ENCODE results near the gene MCMBP.
"Not testable (repeated sequence)": the region's sequence is repeated elsewhere in the genome, so short reads cannot be mapped to it uniquely, and the experiment has no call there.

Gene MCMBP

GRCh38 chr10:119831656-119832055, 41.0 kb downstream of the MCMBP start:
- DNase-seq (ENCODE audit: low read depth in 2 of 2) = no peak

- DNase-seq (ENCODE audit: low read depth in 2 of 2) = no peak
Observed at GRCh38 chr10:119830851-119831250, 41.8 kb downstream of the MCMBP start.

GRCh38 chr10:119829429-119829828, 43.2 kb downstream of the MCMBP start:
- no peak for DNase-seq (ENCODE audit: low read depth in 2 of 2)

GRCh38 chr10:119827430-119827829, 45.2 kb downstream of the MCMBP start:
- no peak for DNase-seq (ENCODE audit: low read depth in 2 of 2)

GRCh38 chr10:119826771-119827170, 45.9 kb downstream of the MCMBP start:
- DNase-seq (ENCODE audit: low read depth in 2 of 2) = no peak

GRCh38 chr10:119824299-119824698, 48.3 kb downstream of the MCMBP start:
- DNase-seq (ENCODE audit: low read depth in 2 of 2) = no peak

- DNase-seq (ENCODE audit: low read depth in 2 of 2) = no peak
Observed at GRCh38 chr10:119821182-119821581, 51.5 kb downstream of the MCMBP start.

GRCh38 chr10:119818889-119819270, 53.8 kb downstream of the MCMBP start:
- no peak for DNase-seq (ENCODE audit: low read depth in 2 of 2)

- peak in 1 of 2 donors; percentile 5 for DNase-seq (ENCODE audit: low read depth in 2 of 2)
Observed at GRCh38 chr10:119817991-119818888, 54.4 kb downstream of the MCMBP start.

GRCh38 chr10:119815671-119816070, 57.0 kb downstream of the MCMBP start:
- DNase-seq (ENCODE audit: low read depth in 2 of 2) = no peak

- DNase-seq (ENCODE audit: low read depth in 2 of 2) = no peak
Observed at GRCh38 chr10:119812684-119813083, 60.0 kb downstream of the MCMBP start.

- no peak for DNase-seq (ENCODE audit: low read depth in 2 of 2)
Observed at GRCh38 chr10:119811122-119811521, 61.5 kb downstream of the MCMBP start.

GRCh38 chr10:119807960-119808697, 64.5 kb downstream of the MCMBP start:
- DNase-seq (ENCODE audit: low read depth in 2 of 2) = no peak

GRCh38 chr10:119806334-119807130, 66.1 kb downstream of the MCMBP start:
- no peak for DNase-seq (ENCODE audit: low read depth in 2 of 2)

GRCh38 chr10:119805702-119806230, 66.9 kb downstream of the MCMBP start:
- no peak for DNase-seq (ENCODE audit: low read depth in 2 of 2)

- DNase-seq (ENCODE audit: low read depth in 2 of 2) = no peak
Observed at GRCh38 chr10:119803264-119803663, 69.4 kb downstream of the MCMBP start.

GRCh38 chr10:119801998-119802538, 70.6 kb downstream of the MCMBP start:
- no peak for DNase-seq (ENCODE audit: low read depth in 2 of 2)

GRCh38 chr10:119801176-119801575, 71.5 kb downstream of the MCMBP start:
- DNase-seq (ENCODE audit: low read depth in 2 of 2) = no peak

- DNase-seq (ENCODE audit: low read depth in 2 of 2) = no peak
Observed at GRCh38 chr10:119796039-119796438, 76.6 kb downstream of the MCMBP start.

- DNase-seq (ENCODE audit: low read depth in 2 of 2) = not testable (repeated sequence)
Observed at GRCh38 chr10:119795101-119795500, 77.5 kb downstream of the MCMBP start.

GRCh38 chr10:119786117-119786769, 86.4 kb downstream of the MCMBP start:
- DNase-seq (ENCODE audit: low read depth in 2 of 2) = no peak
